ENCODE data around the gene DNAJC3.

The DNAJC3 gene

GRCh38 chr13:95642999-95643398 lies 33.9 kb upstream of the DNAJC3 start:
- H3K18ac ChIP-seq (ENCODE audit: low read length), result no peak overlapping the region
- H3K9me3 ChIP-seq (replicated peaks in 1 of 2; ENCODE audit: control insufficient read depth in 2 of 2, insufficient read depth in 1 of 2, low read depth in 1 of 2, low read length in 2 of 2), result peaks cover 0 to 4% of the 10 kb centered on the region in 2 donors
- H3K23ac ChIP-seq (ENCODE audit: low read depth, low read length, poor library complexity), result no peak overlapping the region
- H4K91ac ChIP-seq (ENCODE audit: low read depth, low read length, poor library complexity), result no peak overlapping the region
- peaks cover 9 to 43% of the 10 kb centered on the region in 2 donors for H3K36me3 ChIP-seq (replicated peaks in 1 of 2; ENCODE audit: control insufficient read depth in 2 of 2, insufficient read depth in 2 of 2, low read length in 2 of 2)
- peak overlapping the region in 1 of 2 donors; percentile 52 for H3K4me3 ChIP-seq (ENCODE audit: low read length in 2 of 2)
- peaks cover 10% of the 10 kb centered on the region for H3K79me1 ChIP-seq (ENCODE audit: low read depth, low read length)
- no peak for DNase-seq (ENCODE audit: low spot score)
- H3K4me2 ChIP-seq (ENCODE audit: insufficient read depth, low read length, poor library complexity, severe bottlenecking), result peak overlapping the region; percentile 36
- H2AFZ ChIP-seq (ENCODE audit: low read length), result no peak overlapping the region
- H2BK15ac ChIP-seq (ENCODE audit: low read length), result no peak overlapping the region
- no peak overlapping the region for H2BK120ac ChIP-seq (ENCODE audit: low read depth, low read length)
- WGBS, 2 donors (ENCODE audit: extremely low coverage in 2 of 2, insufficient read length in 2 of 2, insufficient replicate concordance in 1 of 2), result no CpG with 5 or more reads among the region's 3 CpGs
- H3K9ac ChIP-seq (ENCODE audit: low read depth, low read length, poor library complexity), result no peak overlapping the region
- no peak overlapping the region for H4K8ac ChIP-seq (ENCODE audit: low read depth, low read length)
- H3K27me3 ChIP-seq (ENCODE audit: control insufficient read depth in 3 of 3, insufficient read depth in 3 of 3, low read depth in 1 of 3, low read length in 3 of 3), result peaks cover 0 to 6% (median 0%) of the 10 kb centered on the region in 3 experiments
- no peak overlapping the region for H3K4ac ChIP-seq (ENCODE audit: low read length)
- H2BK5ac ChIP-seq (ENCODE audit: low read length), result no peak overlapping the region
- no peak overlapping the region for H2AK5ac ChIP-seq (ENCODE audit: low read depth, low read length)
- no peak overlapping the region for H3K27ac ChIP-seq (replicated peaks; ENCODE audit: low read length)
- peaks cover 4 to 5% of the 10 kb centered on the region in 2 donors for H3K4me1 ChIP-seq (ENCODE audit: control insufficient read depth in 2 of 2, insufficient read depth in 1 of 2, low read depth in 1 of 2, low read length in 2 of 2)
- no peak overlapping the region for H2BK12ac ChIP-seq (ENCODE audit: low read length)
- H3K14ac ChIP-seq (ENCODE audit: low read length), result no peak overlapping the region

GRCh38 chr13:95643571-95643935 lies 33.4 kb upstream of the DNAJC3 start:
- Histone ChIP-seq H2BK120ac (ENCODE audit: low read depth, low read length) (no peak overlapping the region), H3K4ac (ENCODE audit: low read length) (peak overlapping the region; percentile 70), H3K27me3 (ENCODE audit: control insufficient read depth in 3 of 3, insufficient read depth in 3 of 3, low read depth in 1 of 3, low read length in 3 of 3) (peaks cover 0 to 6% (median 0%) of the 10 kb centered on the region in 3 experiments), H3K9ac (ENCODE audit: low read depth, low read length, poor library complexity) (peak overlapping the region; percentile 92), H2BK12ac (ENCODE audit: low read length) (no peak overlapping the region), H4K8ac (ENCODE audit: low read depth, low read length) (no peak overlapping the region), H4K91ac (ENCODE audit: low read depth, low read length, poor library complexity) (no peak overlapping the region), H2BK5ac (ENCODE audit: low read length) (peak overlapping the region; percentile 90), H3K36me3 (replicated peaks in 1 of 2; ENCODE audit: control insufficient read depth in 2 of 2, insufficient read depth in 2 of 2, low read length in 2 of 2) (peaks cover 9 to 37% of the 10 kb centered on the region in 2 donors), H3K9me3 (replicated peaks in 1 of 2; ENCODE audit: control insufficient read depth in 2 of 2, insufficient read depth in 1 of 2, low read depth in 1 of 2, low read length in 2 of 2) (peaks cover 0 to 4% of the 10 kb centered on the region in 2 donors), H2BK15ac (ENCODE audit: low read length) (peak overlapping the region; percentile 61), H3K18ac (ENCODE audit: low read length) (peak overlapping the region; percentile 99), H3K4me1 (ENCODE audit: control insufficient read depth in 2 of 2, insufficient read depth in 1 of 2, low read depth in 1 of 2, low read length in 2 of 2) (peaks cover 4 to 5% of the 10 kb centered on the region in 2 donors), H2AFZ (ENCODE audit: low read length) (peak overlapping the region; percentile 99), H3K79me1 (ENCODE audit: low read depth, low read length) (peaks cover 10% of the 10 kb centered on the region), H2AK5ac (ENCODE audit: low read depth, low read length) (peak overlapping the region; percentile 15), H3K27ac (replicated peaks; ENCODE audit: low read length) (peak overlapping the region; percentile 80), H3K4me2 (ENCODE audit: insufficient read depth, low read length, poor library complexity, severe bottlenecking) (peak overlapping the region; percentile 96), H3K14ac (ENCODE audit: low read length) (peak overlapping the region; percentile 99), H3K23ac (ENCODE audit: low read depth, low read length, poor library complexity) (peak overlapping the region; percentile 87), H3K4me3 (ENCODE audit: low read length in 2 of 2) (peak overlapping the region; percentile 52 to 91)
- peak; percentile 18 for DNase-seq (ENCODE audit: low spot score)
- WGBS, 2 donors (ENCODE audit: extremely low coverage in 2 of 2, insufficient read length in 2 of 2, insufficient replicate concordance in 1 of 2), result no CpG with 5 or more reads among the region's 16 CpGs

GRCh38 chr13:95643936-95644598 lies 32.9 kb upstream of the DNAJC3 start:
- DNase-seq (ENCODE audit: low spot score), result no peak
- H4K91ac ChIP-seq (ENCODE audit: low read depth, low read length, poor library complexity), result peak overlapping the region; percentile 85
- H2BK120ac ChIP-seq (ENCODE audit: low read depth, low read length), result no peak overlapping the region
- H3K23ac ChIP-seq (ENCODE audit: low read depth, low read length, poor library complexity), result peak overlapping the region; percentile 97
- H3K14ac ChIP-seq (ENCODE audit: low read length), result peak overlapping the region; percentile 99
- peak overlapping the region; percentile 43 for H4K8ac ChIP-seq (ENCODE audit: low read depth, low read length)
- peak overlapping the region; percentile 61 for H2BK15ac ChIP-seq (ENCODE audit: low read length)
- peak overlapping the region; percentile 90 for H2BK5ac ChIP-seq (ENCODE audit: low read length)
- H3K4me2 ChIP-seq (ENCODE audit: insufficient read depth, low read length, poor library complexity, severe bottlenecking), result peak overlapping the region; percentile 96
- peaks cover 0 to 6% (median 0%) of the 10 kb centered on the region in 3 experiments for H3K27me3 ChIP-seq (ENCODE audit: control insufficient read depth in 3 of 3, insufficient read depth in 3 of 3, low read depth in 1 of 3, low read length in 3 of 3)
- peak overlapping the region; percentile 80 for H3K27ac ChIP-seq (replicated peaks; ENCODE audit: low read length)
- H3K4ac ChIP-seq (ENCODE audit: low read length), result peak overlapping the region; percentile 70
- H3K18ac ChIP-seq (ENCODE audit: low read length), result peak overlapping the region; percentile 99
- WGBS, 2 donors (ENCODE audit: extremely low coverage in 2 of 2, insufficient read length in 2 of 2, insufficient replicate concordance in 1 of 2), result no CpG with 5 or more reads among the region's 62 CpGs
- peak overlapping the region; percentile 52 to 91 for H3K4me3 ChIP-seq (ENCODE audit: low read length in 2 of 2)
- H3K9me3 ChIP-seq (replicated peaks in 1 of 2; ENCODE audit: control insufficient read depth in 2 of 2, insufficient read depth in 1 of 2, low read depth in 1 of 2, low read length in 2 of 2), result peaks cover 0 to 4% of the 10 kb centered on the region in 2 donors
- H3K79me1 ChIP-seq (ENCODE audit: low read depth, low read length), result peaks cover 10% of the 10 kb centered on the region
- H2BK12ac ChIP-seq (ENCODE audit: low read length), result no peak overlapping the region
- H3K4me1 ChIP-seq (ENCODE audit: control insufficient read depth in 2 of 2, insufficient read depth in 1 of 2, low read depth in 1 of 2, low read length in 2 of 2), result peaks cover 4 to 5% of the 10 kb centered on the region in 2 donors
- H3K9ac ChIP-seq (ENCODE audit: low read depth, low read length, poor library complexity), result peak overlapping the region; percentile 92
- peaks cover 5 to 32% of the 10 kb centered on the region in 2 donors for H3K36me3 ChIP-seq (replicated peaks in 1 of 2; ENCODE audit: control insufficient read depth in 2 of 2, insufficient read depth in 2 of 2, low read length in 2 of 2)
- H2AFZ ChIP-seq (ENCODE audit: low read length), result peak overlapping the region; percentile 99
- H2AK5ac ChIP-seq (ENCODE audit: low read depth, low read length), result peak overlapping the region; percentile 15

GRCh38 chr13:95644601-95645052 lies 32.3 kb upstream of the DNAJC3 start, which contains the start of gene DZIP1:
Gene DZIP1 (minus strand): TSS chr13:95644706. CDS start chr13:95642029, 2,677 bp downstream.
- peaks cover 4 to 5% of the 10 kb centered on the region in 2 donors for H3K4me1 ChIP-seq (ENCODE audit: control insufficient read depth in 2 of 2, insufficient read depth in 1 of 2, low read depth in 1 of 2, low read length in 2 of 2)

More at GRCh38 chr13:95644601-95645052, 32.3 kb upstream of the DNAJC3 start, which contains the start of gene DZIP1:
- Histone ChIP-seq H3K4ac (ENCODE audit: low read length) (peak within 1 kb of the TSS; percentile 70), H3K9ac (ENCODE audit: low read depth, low read length, poor library complexity) (peak within 1 kb of the TSS; percentile 92), H3K36me3 (replicated peaks in 1 of 2; ENCODE audit: control insufficient read depth in 2 of 2, insufficient read depth in 2 of 2, low read length in 2 of 2) (peaks cover 5 to 27% of the 10 kb centered on the region in 2 donors), H2BK15ac (ENCODE audit: low read length) (peak within 1 kb of the TSS; percentile 61), H3K4me2 (ENCODE audit: insufficient read depth, low read length, poor library complexity, severe bottlenecking) (peak within 1 kb of the TSS; percentile 96), H4K91ac (ENCODE audit: low read depth, low read length, poor library complexity) (peak within 1 kb of the TSS; percentile 85), H2AK5ac (ENCODE audit: low read depth, low read length) (peak within 1 kb of the TSS; percentile 15), H3K18ac (ENCODE audit: low read length) (peak within 1 kb of the TSS; percentile 99), H2BK120ac (ENCODE audit: low read depth, low read length) (no peak within 1 kb of the TSS), H3K23ac (ENCODE audit: low read depth, low read length, poor library complexity) (peak within 1 kb of the TSS; percentile 97), H4K8ac (ENCODE audit: low read depth, low read length) (peak within 1 kb of the TSS; percentile 43), H3K14ac (ENCODE audit: low read length) (peak within 1 kb of the TSS; percentile 99), H3K27ac (replicated peaks; ENCODE audit: low read length) (peak within 1 kb of the TSS; percentile 80), H2AFZ (ENCODE audit: low read length) (peak within 1 kb of the TSS; percentile 99), H3K9me3 (replicated peaks in 1 of 2; ENCODE audit: control insufficient read depth in 2 of 2, insufficient read depth in 1 of 2, low read depth in 1 of 2, low read length in 2 of 2) (peaks cover 1 to 4% of the 10 kb centered on the region in 2 donors), H3K79me1 (ENCODE audit: low read depth, low read length) (peaks cover 10% of the 10 kb centered on the region), H3K4me3 (ENCODE audit: low read length in 2 of 2) (peak within 1 kb of the TSS; percentile 52 to 91), H2BK12ac (ENCODE audit: low read length) (no peak within 1 kb of the TSS), H3K27me3 (ENCODE audit: control insufficient read depth in 3 of 3, insufficient read depth in 3 of 3, low read depth in 1 of 3, low read length in 3 of 3) (peaks cover 0 to 6% (median 0%) of the 10 kb centered on the region in 3 experiments), H2BK5ac (ENCODE audit: low read length) (peak within 1 kb of the TSS; percentile 90)
- no CpG with 5 or more reads among the region's 30 CpGs for WGBS, 2 donors (ENCODE audit: extremely low coverage in 2 of 2, insufficient read length in 2 of 2, insufficient replicate concordance in 1 of 2)
- DNase-seq (ENCODE audit: low spot score), result peak; percentile 78

All from neuronal stem cell (in vitro differentiated cells).